Measurements from ENCODE around the gene FXYD2. TPM values are rescaled to one million over a fixed set of nuclear protein-coding genes. Genes with fewer than 3 reads are reported as not detected.

Gene FXYD2
- total and polyA plus RNA-seq, 2 donors (not counting 3 experiments of a cell fraction or from before 2014, with no cell fraction given): 0.99 to 1.8 TPM

DNA sequence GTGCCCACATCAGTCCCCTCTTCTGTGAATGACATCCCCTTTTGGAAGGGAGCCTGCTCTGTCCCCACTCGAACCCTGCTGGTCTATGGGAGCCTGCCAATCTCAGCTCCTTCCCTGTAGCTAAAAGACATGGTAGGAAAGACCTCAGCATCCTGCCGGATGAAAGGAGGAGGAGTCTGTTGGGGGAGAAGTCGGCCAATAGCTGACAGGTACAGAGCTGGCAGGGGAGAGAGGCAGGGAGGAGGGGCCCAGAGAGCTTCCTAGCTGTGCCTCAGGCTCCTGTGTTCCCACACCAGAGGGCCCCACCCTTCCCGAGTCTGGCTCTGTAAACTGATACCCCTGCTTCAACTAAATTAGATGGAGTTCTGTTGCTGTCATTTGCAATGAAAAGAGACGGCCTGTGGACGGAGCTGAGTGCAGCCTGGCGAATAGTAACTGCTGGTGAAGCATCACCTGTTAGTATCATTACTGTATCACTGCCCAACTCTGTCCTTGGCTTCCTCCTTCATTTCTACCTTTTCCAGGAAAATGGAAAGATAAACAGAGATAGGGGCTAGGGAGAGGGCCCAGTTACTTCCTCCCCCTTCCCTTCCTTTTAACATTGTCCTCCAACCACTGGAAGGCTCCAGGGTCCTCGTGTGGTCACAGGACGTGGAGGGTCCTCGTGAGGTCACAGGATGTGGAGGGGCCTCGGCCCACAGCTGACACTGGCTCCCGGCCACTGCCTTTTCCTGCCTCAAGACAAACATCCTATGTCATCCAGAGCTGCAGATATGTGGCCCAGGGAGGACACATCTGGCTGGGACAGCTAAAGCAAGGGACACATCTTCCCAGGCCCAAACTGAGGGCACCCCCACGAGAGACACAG is 36.8 kb upstream of the FXYD2 start:
- intact Hi-C loops (cut with micrococcal nuclease) (no loop called here), dilution Hi-C loops (cut with MboI; ENCODE audit: extremely low pct_ligation_motif_present, low sequenced_read_pairs) (no loop called here)
- Histone ChIP-seq H3K79me2 (ENCODE audit: control insufficient read depth, insufficient read depth, low read length) (no peaks in the 10 kb centered on the region), H3K9me1 (replicated peaks; ENCODE audit: control insufficient read depth, extremely low read depth, insufficient read depth, low read length) (no peaks in the 10 kb centered on the region), H3K4me3 (replicated peaks in 1 of 3; ENCODE audit: insufficient read depth in 1 of 3, low read depth in 1 of 3, low read length in 3 of 3) (no peak overlapping the region), H3K9me3 (replicated peaks; ENCODE audit: control insufficient read depth, insufficient read depth, low read length) (no peaks in the 10 kb centered on the region), H2AFZ (ENCODE audit: low read depth, low read length) (peak overlapping the region; percentile 42), H3K9ac (replicated peaks; ENCODE audit: extremely low read depth, insufficient read depth, low read length) (no peak overlapping the region), H3K4me1 (ENCODE audit: control insufficient read depth, extremely low read depth, insufficient read depth, low read length) (peaks cover 6% of the 10 kb centered on the region), H3K27me3 (ENCODE audit: control insufficient read depth in 2 of 2, insufficient read depth in 2 of 2, low read length in 2 of 2) (no peaks in the 10 kb centered on the region), H3K27ac (ENCODE audit: insufficient read depth, low read depth, low read length) (no peak overlapping the region), H4K20me1 (replicated peaks; ENCODE audit: control insufficient read depth, extremely low read depth, insufficient read depth, low read length) (no peaks in the 10 kb centered on the region), H3K4me2 (ENCODE audit: insufficient read depth, low read length) (no peak overlapping the region), H3K36me3 (ENCODE audit: control insufficient read depth in 2 of 2, extremely low read depth in 1 of 2, insufficient read depth in 2 of 2, low read length in 2 of 2) (no peaks in the 10 kb centered on the region)
- ChIA-PET POLR2A (interaction anchor here (0.6 kb wide), 1 partner anchor 924 kb away, joined by 3 read pairs; no protein-coding TSS in a partner anchor), CTCF (interaction anchor here (1.0 to 2.1 kb wide), 6 partner anchors 9 to 192 kb away, joined by 3 to 11 read pairs (median 4); no protein-coding TSS in a partner anchor)
- TF ChIP-seq JUN (IDR thresholded peaks at IDR 0.05; ENCODE audit: borderline replicate concordance, insufficient read depth, insufficient read length, low read depth): no peak
- TF ChIP-seq, protein P1, sequence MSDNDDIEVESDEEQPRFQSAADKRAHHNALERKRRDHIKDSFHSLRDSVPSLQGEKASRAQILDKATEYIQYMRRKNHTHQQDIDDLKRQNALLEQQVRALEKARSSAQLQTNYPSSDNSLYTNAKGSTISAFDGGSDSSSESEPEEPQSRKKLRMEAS (IDR thresholded peaks at IDR 0.05; ENCODE audit: insufficient read depth, insufficient read length): no peak
- TF ChIP-seq GATA2 (IDR thresholded peaks at IDR 0.05; ENCODE audit: insufficient read depth, insufficient read length, low read depth, low read length): no peak
- TF ChIP-seq MYC (IDR thresholded peaks at IDR 0.05; ENCODE audit: low read depth, low read length): no peak
- TF ChIP-seq, protein P2, sequence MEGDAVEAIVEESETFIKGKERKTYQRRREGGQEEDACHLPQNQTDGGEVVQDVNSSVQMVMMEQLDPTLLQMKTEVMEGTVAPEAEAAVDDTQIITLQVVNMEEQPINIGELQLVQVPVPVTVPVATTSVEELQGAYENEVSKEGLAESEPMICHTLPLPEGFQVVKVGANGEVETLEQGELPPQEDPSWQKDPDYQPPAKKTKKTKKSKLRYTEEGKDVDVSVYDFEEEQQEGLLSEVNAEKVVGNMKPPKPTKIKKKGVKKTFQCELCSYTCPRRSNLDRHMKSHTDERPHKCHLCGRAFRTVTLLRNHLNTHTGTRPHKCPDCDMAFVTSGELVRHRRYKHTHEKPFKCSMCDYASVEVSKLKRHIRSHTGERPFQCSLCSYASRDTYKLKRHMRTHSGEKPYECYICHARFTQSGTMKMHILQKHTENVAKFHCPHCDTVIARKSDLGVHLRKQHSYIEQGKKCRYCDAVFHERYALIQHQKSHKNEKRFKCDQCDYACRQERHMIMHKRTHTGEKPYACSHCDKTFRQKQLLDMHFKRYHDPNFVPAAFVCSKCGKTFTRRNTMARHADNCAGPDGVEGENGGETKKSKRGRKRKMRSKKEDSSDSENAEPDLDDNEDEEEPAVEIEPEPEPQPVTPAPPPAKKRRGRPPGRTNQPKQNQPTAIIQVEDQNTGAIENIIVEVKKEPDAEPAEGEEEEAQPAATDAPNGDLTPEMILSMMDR (IDR thresholded peaks at IDR 0.05; ENCODE audit: extremely low read depth in 1 of 2, insufficient read depth in 1 of 2, low read depth in 1 of 2, low read length in 2 of 2): no peak
- TF ChIP-seq FOS (IDR thresholded peaks at IDR 0.05; ENCODE audit: borderline replicate concordance, insufficient read depth, low read length): no peak
- TF ChIP-seq POLR2A (IDR thresholded peaks at IDR 0.05; ENCODE audit: low read depth, low read length): no peak
- BruUV-seq (replicated peaks): no TSS peak
- DNase-seq (ENCODE audit: low read depth, low spot score) (peak; percentile 15), FAIRE-seq (no peak)

Data from endothelial cell of umbilical vein (primary cell).